Muscle layer of colon (tissue), 2 donors: ENCODE measurements around the gene PI16.

Experiments
- H3K27ac ChIP-seq: one replicate; pipeline ENCODE4 v1.7.0; 2013; ENCODE audit warnings: low read depth, mild to moderate bottlenecking, low read length, moderate library complexity
- H3K27me3 ChIP-seq, 2 donors: one replicate each; pipeline ENCODE4 v1.7.0; 2013; ENCODE audit warnings: low read length in 2 of 2, mild to moderate bottlenecking in 2 of 2; ENCODE audit not compliant: insufficient read depth in 2 of 2, control insufficient read depth in 1 of 2
- H3K36me3 ChIP-seq: one replicate; pipeline ENCODE4 v1.7.0; 2013; ENCODE audit warnings: mild to moderate bottlenecking, low read length; ENCODE audit not compliant: insufficient read depth
- H3K4me1 ChIP-seq: one replicate; pipeline ENCODE4 v1.7.0; 2013; ENCODE audit warnings: mild to moderate bottlenecking, low read length; ENCODE audit not compliant: insufficient read depth
- H3K4me3 ChIP-seq, 2 donors: one replicate each; pipeline ENCODE4 v1.7.0; 2013; ENCODE audit warnings: low read length in 2 of 2, low read depth in 1 of 2, mild to moderate bottlenecking in 1 of 2, moderate library complexity in 1 of 2
- H3K9ac ChIP-seq: one replicate; pipeline ENCODE4 v1.7.0; 2013; ENCODE audit warnings: low read length
- H3K9me3 ChIP-seq: one replicate; pipeline ENCODE4 v1.7.0; 2013; ENCODE audit warnings: mild to moderate bottlenecking, low read length
- donor health status: abdominal sarcoma.
- donor health status: Adenocarcinoma of cecum.

PI16 gene

DNA sequence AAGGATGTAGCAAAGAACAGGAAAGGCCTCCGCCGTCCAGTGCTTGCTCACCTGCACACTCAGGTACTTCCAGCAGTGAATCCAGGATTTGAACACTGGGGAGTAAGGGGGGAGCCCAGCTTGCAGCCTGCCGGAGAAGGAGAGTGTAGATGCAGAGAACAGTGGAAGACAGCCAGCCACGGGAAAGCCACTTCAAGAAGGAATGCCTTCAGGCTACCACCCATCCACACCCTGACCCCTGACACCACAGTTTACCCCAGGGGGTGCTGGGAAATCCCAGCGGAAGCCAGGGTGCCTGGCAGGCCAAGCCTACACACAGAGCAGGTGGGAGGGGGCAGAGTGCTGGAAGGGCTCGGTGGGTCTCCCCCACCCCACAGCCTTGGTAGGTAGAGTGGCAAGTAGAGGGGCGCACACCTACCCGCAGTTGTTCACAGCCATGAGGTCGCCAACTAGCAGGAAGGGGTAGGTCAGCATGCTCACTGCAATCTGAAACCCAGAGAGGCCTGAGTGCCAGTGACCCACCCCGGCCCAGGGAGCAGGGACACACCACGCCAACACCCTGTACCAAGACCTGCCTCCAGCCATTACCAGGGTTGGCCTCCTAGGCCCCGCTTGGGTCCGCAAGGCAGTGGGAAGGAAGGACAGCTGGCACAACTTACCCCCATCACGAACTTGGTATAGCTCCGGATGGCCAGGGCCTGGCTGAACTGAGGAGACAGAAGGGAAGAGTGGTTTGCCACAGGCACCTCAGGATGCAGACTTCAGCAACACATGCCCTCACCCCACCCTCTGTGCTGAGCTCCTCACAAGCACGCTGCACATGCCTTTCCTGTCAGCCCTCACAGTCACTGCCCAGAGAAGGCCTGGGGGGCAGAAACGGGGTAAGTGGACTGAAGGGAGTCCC, 15.7 kb downstream of the PI16 start:
- H3K9me3 ChIP-seq: no peaks in the 10 kb centered on the region
- no peak overlapping the region for H3K9ac ChIP-seq
- H3K4me1 ChIP-seq: no peaks in the 10 kb centered on the region
- no peak overlapping the region for H3K27ac ChIP-seq
- H3K27me3 ChIP-seq: no peaks in the 10 kb centered on the region
- peaks cover 82% of the 10 kb centered on the region for H3K36me3 ChIP-seq
- H3K4me3 ChIP-seq: no peak overlapping the region

DNA sequence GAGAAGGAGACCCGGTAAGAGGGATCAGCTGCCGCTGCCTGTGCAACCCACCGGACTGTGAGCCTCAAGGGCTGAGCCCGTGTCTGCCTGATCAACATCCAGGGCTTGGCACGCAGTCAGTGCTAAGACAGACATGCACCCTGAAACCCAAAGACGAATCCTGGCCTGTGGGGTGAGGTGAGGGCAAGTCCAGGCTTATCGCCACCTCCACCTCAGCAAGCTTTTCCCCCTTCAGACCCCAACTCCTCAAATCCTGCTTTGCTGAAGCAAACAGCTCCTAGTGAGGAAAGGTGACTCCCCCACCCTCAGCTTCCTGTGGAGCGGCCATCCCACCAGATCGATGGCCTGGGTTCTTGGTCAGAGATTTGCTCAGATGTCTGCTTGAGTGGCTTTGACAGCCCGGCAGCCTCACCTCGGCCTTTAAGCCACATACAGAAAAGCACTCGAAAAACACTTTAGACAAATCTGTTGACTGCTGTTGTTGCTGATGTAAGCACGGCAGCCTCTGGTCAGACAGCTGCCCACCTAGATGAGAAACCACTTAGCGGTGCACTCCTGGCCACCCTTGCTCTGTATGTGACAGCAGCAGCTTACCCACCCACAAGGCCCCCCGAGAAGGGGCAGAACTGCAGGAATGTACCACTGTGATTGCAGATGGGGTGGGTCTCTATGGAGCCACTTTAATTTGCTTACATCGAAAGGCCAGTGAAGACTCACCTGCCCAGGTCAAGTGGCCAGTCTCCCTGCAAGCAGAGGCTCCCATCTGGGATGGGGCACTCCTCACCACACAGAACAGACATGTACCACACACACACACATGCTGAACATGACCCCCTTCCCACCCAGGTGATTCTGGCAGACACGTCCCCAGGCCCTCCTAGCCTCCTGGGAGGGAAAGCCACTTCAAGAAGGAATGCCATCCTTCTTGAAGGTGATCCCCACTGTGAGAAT, 16.6 kb downstream of the PI16 start:
- Histone ChIP-seq H3K27me3 (no peaks in the 10 kb centered on the region), H3K9ac (no peak overlapping the region), H3K9me3 (no peaks in the 10 kb centered on the region), H3K4me1 (no peaks in the 10 kb centered on the region), H3K27ac (no peak overlapping the region), H3K36me3 (peaks cover 91% of the 10 kb centered on the region), H3K4me3 (no peak overlapping the region)

DNA sequence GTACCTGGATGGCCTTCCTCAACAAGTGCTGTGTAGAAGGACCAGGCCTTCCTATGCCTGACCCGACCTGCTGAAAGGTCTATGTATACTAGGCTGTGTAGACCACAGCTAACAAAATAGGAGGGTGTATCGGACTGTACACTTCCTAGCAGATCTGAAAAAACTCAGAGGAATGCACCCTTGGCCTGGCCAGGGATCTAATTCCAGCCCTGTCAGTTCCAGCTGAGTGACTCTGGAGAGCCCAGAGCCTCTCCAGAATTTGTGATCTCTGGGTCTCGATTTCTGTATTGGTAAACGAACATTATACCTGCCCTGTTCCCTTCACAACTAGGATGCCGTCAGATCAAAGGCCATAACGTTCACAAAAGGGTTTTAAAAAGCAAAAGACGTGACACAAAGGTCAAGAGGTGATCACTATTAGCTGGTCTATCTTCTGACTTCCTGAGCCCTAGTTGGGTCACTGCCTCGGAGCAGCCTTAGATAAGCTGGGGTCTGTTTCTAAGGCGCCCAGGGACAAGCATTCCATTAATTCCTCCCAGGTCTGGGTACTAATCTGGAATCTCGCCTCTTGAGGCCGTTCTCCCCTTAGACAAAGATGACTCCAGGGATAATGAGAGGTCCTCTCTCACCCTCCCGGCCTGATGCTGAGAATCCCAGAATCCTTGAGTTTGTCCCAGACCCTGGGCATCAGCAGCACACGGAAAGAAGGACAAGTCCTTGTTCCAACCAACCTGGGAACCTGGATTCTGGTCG, 17.6 kb downstream of the PI16 start:
- Histone ChIP-seq H3K27me3 (no peaks in the 10 kb centered on the region), H3K4me3 (no peak overlapping the region), H3K9me3 (no peaks in the 10 kb centered on the region), H3K9ac (no peak overlapping the region), H3K4me1 (no peaks in the 10 kb centered on the region), H3K36me3 (peaks cover 99% of the 10 kb centered on the region), H3K27ac (no peak overlapping the region)

DNA sequence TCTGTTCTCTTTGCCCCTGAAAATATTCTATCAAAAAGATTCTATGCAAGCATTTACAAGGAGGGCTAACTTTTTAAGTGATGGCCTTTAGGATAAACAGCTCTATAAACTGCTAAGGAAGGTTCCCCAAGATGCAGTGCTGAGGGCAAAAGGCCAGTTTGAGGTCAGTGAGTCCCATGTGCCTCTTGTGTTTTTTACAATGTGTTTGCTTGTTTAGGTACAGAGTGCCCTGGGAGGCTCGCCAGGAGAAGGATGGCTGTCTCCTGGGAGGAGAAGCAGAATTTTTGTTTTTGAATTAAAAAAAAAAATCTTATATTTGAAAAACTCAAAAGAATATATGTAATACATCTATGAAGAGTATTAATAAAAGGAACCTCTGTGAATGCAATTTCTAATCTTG, 18.7 kb downstream of the PI16 start:
- no peak overlapping the region for H3K9ac ChIP-seq
- no peaks in the 10 kb centered on the region for H3K9me3 ChIP-seq
- no peaks in the 10 kb centered on the region for H3K27me3 ChIP-seq
- peaks cover 99% of the 10 kb centered on the region for H3K36me3 ChIP-seq
- H3K4me3 ChIP-seq: no peak overlapping the region
- no peak overlapping the region for H3K27ac ChIP-seq
- no peaks in the 10 kb centered on the region for H3K4me1 ChIP-seq

DNA sequence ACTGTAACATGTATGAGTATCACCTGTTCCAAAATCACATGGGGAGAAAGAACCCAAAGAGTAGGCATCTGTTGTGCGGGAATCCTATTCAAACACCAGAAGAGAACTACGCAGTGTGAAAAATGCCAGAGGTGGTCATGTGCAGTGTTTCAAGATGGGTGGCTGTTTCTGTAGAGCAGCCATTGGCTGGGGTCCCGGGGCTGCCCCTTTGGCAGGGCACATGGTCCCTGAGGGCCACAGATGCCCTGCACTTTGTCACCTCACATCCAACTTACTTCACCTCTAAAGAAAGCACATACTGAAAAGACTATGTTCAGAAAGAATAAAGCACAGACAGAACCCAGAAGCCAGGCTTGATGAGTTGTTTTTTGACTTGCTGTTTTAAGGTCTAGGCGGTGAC, 19.1 kb downstream of the PI16 start:
- no peak overlapping the region for H3K4me3 ChIP-seq
- H3K36me3 ChIP-seq: peaks cover 98% of the 10 kb centered on the region
- H3K9me3 ChIP-seq: no peaks in the 10 kb centered on the region
- H3K27ac ChIP-seq: no peak overlapping the region
- H3K27me3 ChIP-seq: no peaks in the 10 kb centered on the region
- H3K9ac ChIP-seq: no peak overlapping the region
- H3K4me1 ChIP-seq: no peaks in the 10 kb centered on the region

DNA sequence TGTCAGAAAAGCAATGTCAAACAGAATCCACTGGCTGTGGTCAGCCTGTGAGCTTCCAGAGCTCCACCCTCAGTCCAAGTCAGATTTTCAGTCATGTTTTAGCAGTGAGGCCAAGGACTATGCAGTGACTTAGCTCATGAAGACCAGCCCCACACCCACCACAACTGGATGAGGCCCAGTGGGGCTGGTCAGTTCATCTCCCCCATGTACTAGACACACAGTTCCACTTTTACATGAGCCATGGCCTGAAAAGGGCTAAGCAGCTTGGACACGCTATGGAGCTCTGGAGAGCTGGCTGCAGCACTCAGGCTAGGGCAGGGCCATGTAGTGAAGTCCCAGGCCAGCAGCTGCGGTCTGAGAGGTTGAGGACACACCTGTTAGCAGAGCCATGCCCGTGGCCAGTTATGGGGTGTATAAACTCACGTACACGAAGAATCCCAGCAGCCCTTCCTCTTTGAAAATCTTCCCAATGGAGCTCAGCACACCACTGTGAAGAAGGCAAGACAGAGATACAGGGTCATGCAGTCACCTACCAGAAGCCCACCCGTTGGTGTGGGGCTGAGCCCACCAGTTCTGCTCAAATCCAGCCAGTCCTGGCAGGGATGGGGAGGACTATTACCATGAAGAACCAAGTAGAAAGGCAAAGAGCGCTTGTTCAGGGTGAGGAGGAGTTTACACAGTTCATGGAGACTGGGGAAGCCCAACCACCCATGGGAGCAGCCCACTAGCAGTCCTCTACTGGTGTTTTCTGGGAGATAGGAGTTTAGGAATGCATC, 20.9 kb downstream of the PI16 start:
- Histone ChIP-seq H3K9ac (no peak overlapping the region), H3K27ac (no peak overlapping the region), H3K4me1 (peaks cover 16% of the 10 kb centered on the region), H3K4me3 (no peak overlapping the region), H3K9me3 (no peaks in the 10 kb centered on the region), H3K36me3 (peaks cover 82% of the 10 kb centered on the region), H3K27me3 (no peaks in the 10 kb centered on the region)

DNA sequence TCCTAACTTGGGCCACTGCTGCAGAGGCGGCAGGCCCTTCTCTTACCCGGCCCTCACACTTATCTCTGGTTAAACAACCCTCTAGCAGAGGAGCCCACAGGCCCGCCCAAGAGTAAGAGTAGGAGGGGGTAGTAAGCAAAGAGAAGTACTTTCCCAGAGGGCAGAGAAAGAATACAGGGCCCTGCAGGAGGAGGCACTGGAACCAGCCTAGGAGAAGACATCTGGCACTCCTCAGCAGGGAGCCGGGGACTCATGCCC, 21.4 kb downstream of the PI16 start:
- Histone ChIP-seq H3K9me3 (no peaks in the 10 kb centered on the region), H3K4me3 (no peak overlapping the region), H3K27me3 (no peaks in the 10 kb centered on the region), H3K36me3 (peaks cover 82% of the 10 kb centered on the region), H3K9ac (no peak overlapping the region), H3K27ac (no peak overlapping the region), H3K4me1 (peaks cover 21% of the 10 kb centered on the region)

DNA sequence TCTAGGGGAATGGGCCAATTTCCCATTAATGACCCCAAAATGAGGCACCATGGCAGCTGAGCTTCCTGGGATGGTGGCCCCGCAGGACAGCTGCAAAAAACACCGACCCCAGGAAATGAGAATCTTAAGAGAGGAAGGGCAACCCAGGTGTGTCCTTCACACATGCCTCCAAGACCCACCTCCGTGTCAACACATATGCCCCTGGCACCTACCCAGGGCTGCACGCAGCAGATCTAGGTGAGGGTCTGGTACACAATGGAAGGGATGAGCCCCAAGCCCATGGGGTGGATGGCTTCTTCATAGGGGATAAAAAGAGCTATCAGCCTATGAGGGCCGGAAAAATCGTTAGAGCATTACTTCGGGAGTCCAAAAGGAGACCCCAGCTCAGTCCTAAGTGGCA, 22.0 kb downstream of the PI16 start:
- no peak overlapping the region for H3K4me3 ChIP-seq
- no peak overlapping the region for H3K9ac ChIP-seq
- no peaks in the 10 kb centered on the region for H3K9me3 ChIP-seq
- peaks cover 25% of the 10 kb centered on the region for H3K4me1 ChIP-seq
- peaks cover 76% of the 10 kb centered on the region for H3K36me3 ChIP-seq
- no peaks in the 10 kb centered on the region for H3K27me3 ChIP-seq
- H3K27ac ChIP-seq: no peak overlapping the region

DNA sequence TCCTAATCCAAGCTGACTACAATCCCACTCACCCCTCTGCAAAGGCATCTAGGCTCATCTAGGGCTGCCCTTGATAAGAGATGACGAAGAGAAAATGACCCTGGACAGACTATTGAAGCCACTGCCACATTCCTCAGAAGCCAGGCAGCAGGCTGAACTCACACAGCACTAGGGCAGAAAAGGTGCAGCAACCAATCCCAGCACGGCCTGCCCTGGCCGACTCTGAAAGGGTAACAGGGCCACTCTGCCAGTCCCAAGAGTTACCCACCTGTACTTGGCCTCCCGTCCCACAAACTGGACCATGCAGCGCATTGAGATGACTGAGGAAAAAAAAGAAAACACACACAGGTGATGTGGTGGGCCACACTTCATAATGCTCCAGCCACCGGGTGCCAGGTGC, 22.4 kb downstream of the PI16 start:
- no peaks in the 10 kb centered on the region for H3K27me3 ChIP-seq
- H3K36me3 ChIP-seq: peaks cover 72% of the 10 kb centered on the region
- no peaks in the 10 kb centered on the region for H3K9me3 ChIP-seq
- no peak overlapping the region for H3K27ac ChIP-seq
- peaks cover 30% of the 10 kb centered on the region for H3K4me1 ChIP-seq
- H3K4me3 ChIP-seq: no peak overlapping the region
- H3K9ac ChIP-seq: no peak overlapping the region

DNA sequence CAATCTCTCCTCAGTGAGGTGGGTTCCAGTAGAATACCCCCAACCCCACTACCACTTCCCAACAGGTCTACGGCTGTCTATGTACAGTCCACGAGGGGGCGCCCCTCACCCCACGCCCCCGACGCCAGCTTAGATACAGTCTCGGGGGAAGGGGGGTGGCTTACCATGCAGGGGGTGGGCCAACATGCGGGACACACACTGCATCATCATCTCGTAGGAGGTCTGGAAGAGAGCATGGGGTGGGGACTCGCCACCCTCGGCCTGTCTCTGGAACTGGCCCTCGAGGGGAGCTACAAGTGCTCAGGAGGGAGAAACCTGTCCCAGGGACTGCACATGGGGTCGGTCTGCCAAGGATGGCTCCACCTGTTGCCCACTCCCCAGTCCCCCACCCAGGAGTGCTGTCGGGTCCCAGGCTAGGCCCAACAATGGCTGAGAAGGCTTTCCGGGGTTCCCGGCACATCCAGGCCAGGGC, 23.0 kb downstream of the PI16 start:
- peaks cover 66% of the 10 kb centered on the region for H3K36me3 ChIP-seq
- H3K4me1 ChIP-seq: peaks cover 31% of the 10 kb centered on the region
- H3K9ac ChIP-seq: no peak overlapping the region
- H3K9me3 ChIP-seq: no peaks in the 10 kb centered on the region
- H3K27ac ChIP-seq: no peak overlapping the region
- no peaks in the 10 kb centered on the region for H3K27me3 ChIP-seq
- H3K4me3 ChIP-seq: no peak overlapping the region
